DOHH2 (cell line): ENCODE measurements around the gene PCCB.

Experiments used
- H3F3A ChIP-seq: fragments of 200-600 bp; sonication (generic), shearing (Covaris generic); 2 replicates; pipeline ENCODE4 v1.6.0; 2016; ENCODE audit warnings: antibody characterized with exemption, mild to moderate bottlenecking; ENCODE audit not compliant: control insufficient read depth, insufficient read depth
- H3K27ac ChIP-seq: fragments of 200-600 bp; sonication (generic); 2 replicates; pipeline ENCODE4 v1.5.1; 2014; ENCODE audit warnings: low read depth, mild to moderate bottlenecking, low read length, moderate library complexity
- H3K27me3 ChIP-seq: fragments of 200-600 bp; sonication (generic); 2 replicates; pipeline ENCODE4 v1.6.1; 2014; ENCODE audit warnings: mild to moderate bottlenecking, low read length, mixed read lengths; ENCODE audit not compliant: control insufficient read depth
- H3K36me3 ChIP-seq: fragments of 200-600 bp; sonication (generic); 2 replicates; pipeline ENCODE4 v1.6.1; 2014; ENCODE audit warnings: mild to moderate bottlenecking, low read length, moderate library complexity, mixed read lengths; ENCODE audit not compliant: control insufficient read depth
- H3K4me1 ChIP-seq: fragments of 200-600 bp; sonication (generic); 2 replicates; pipeline ENCODE4 v1.6.1; 2014; ENCODE audit warnings: mild to moderate bottlenecking, low read length, mixed read lengths; ENCODE audit not compliant: control insufficient read depth
- H3K4me2 ChIP-seq: fragments of 200-600 bp; sonication (generic); 2 replicates; pipeline ENCODE4 v1.6.0; 2014; ENCODE audit warnings: mild to moderate bottlenecking, low read length, moderate library complexity
- H3K4me3 ChIP-seq: fragments of 200-600 bp; sonication (generic); 2 replicates; pipeline ENCODE4 v1.5.1; 2014; ENCODE audit warnings: mild to moderate bottlenecking, low read length, mixed read lengths
- H3K79me2 ChIP-seq: fragments of 200-600 bp; sonication (generic); 2 replicates; pipeline ENCODE4 v1.6.1; 2014; ENCODE audit warnings: mild to moderate bottlenecking, low read length, mixed read lengths; ENCODE audit not compliant: control insufficient read depth
- H3K9me2 ChIP-seq: fragments of 200-600 bp; sonication (generic); replicated peaks from 2 replicates; pipeline ENCODE4 v1.6.1; 2014; ENCODE audit warnings: mild to moderate bottlenecking, low read length, mixed read lengths; ENCODE audit not compliant: control insufficient read depth
- H3K9me3 ChIP-seq: fragments of 200-600 bp; sonication (generic); 2 replicates; pipeline ENCODE4 v1.6.1; 2014; ENCODE audit warnings: antibody characterized with exemption, low read length, mixed read lengths; ENCODE audit not compliant: control insufficient read depth, insufficient read depth
- H4K20me1 ChIP-seq: fragments of 200-600 bp; sonication (generic); 2 replicates; pipeline ENCODE4 v1.6.0; 2014; ENCODE audit warnings: low read depth, mild to moderate bottlenecking, antibody characterized with exemption, low read length, moderate library complexity; ENCODE audit not compliant: control insufficient read depth, insufficient read depth
- CTCF ChIP-seq: fragments of 200-600 bp; sonication (generic); IDR thresholded peaks from one replicate; pipeline ENCODE4 v1.5.1; 2014; ENCODE audit warnings: antibody characterized with exemption, mild to moderate bottlenecking, low read depth, low read length; ENCODE audit not compliant: poor library complexity, severe bottlenecking
- EZH2phosphoT487 ChIP-seq: fragments of 200-600 bp; sonication (generic); IDR thresholded peaks from 2 replicates; pipeline ENCODE4 v1.6.1; 2017; ENCODE audit warnings: borderline replicate concordance, mild to moderate bottlenecking, antibody characterized with exemption, low read length, moderate library complexity, mixed read lengths

The PCCB gene

GRCh38 chr3:136250903-136251460 lies 842 bp downstream of the PCCB start:
- peak overlapping the region; percentile 81 for H3K27ac ChIP-seq

GRCh38 chr3:136251511-136251910 lies 1.4 kb downstream of the PCCB start:
- no peaks in the 10 kb centered on the region for H4K20me1 ChIP-seq
- peak overlapping the region; percentile 87 for H3K4me2 ChIP-seq
- no peaks in the 10 kb centered on the region for H3K9me2 ChIP-seq
- H3K27ac ChIP-seq = peak overlapping the region; percentile 81; the same call in 1 of the 2 replicates
- peak overlapping the region; percentile 83 for H3K4me3 ChIP-seq
- peaks cover 32% of the 10 kb centered on the region for H3K4me1 ChIP-seq
- peaks cover 8% of the 10 kb centered on the region; the same call in 1 of the 2 replicates for H3F3A ChIP-seq
- no peaks in the 10 kb centered on the region for H3K27me3 ChIP-seq
- TF ChIP-seq CTCF = no peak
- TF ChIP-seq EZH2phosphoT487 = no peak
- peaks cover 10% of the 10 kb centered on the region for H3K36me3 ChIP-seq
- H3K9me3 ChIP-seq = no peaks in the 10 kb centered on the region
- peaks cover 32% of the 10 kb centered on the region for H3K79me2 ChIP-seq

More at GRCh38 chr3:136250903-136251460, 842 bp downstream of the PCCB start:
- H3K9me2 ChIP-seq = no peaks in the 10 kb centered on the region
- no peaks in the 10 kb centered on the region for H3K27me3 ChIP-seq
- TF ChIP-seq CTCF (no peak), EZH2phosphoT487 (no peak)
- H3F3A ChIP-seq = peaks cover 8% of the 10 kb centered on the region; the same call in 1 of the 2 replicates
- no peaks in the 10 kb centered on the region for H4K20me1 ChIP-seq
- no peaks in the 10 kb centered on the region for H3K9me3 ChIP-seq
- peak overlapping the region; percentile 83 for H3K4me3 ChIP-seq
- peaks cover 5% of the 10 kb centered on the region for H3K36me3 ChIP-seq
- peak overlapping the region; percentile 87 for H3K4me2 ChIP-seq
- peaks cover 32% of the 10 kb centered on the region for H3K79me2 ChIP-seq
- H3K4me1 ChIP-seq = peaks cover 38% of the 10 kb centered on the region

- Histone ChIP-seq H3K4me1 (peaks cover 14% of the 10 kb centered on the region), H3K79me2 (peaks cover 30% of the 10 kb centered on the region), H3K27me3 (no peaks in the 10 kb centered on the region), H3K9me2 (no peaks in the 10 kb centered on the region), H3K4me3 (no peak overlapping the region), H3K27ac (no peak overlapping the region), H3K36me3 (peaks cover 32% of the 10 kb centered on the region), H4K20me1 (no peaks in the 10 kb centered on the region), H3F3A (no peaks in the 10 kb centered on the region), H3K4me2 (no peak overlapping the region), H3K9me3 (no peaks in the 10 kb centered on the region)
- TF ChIP-seq EZH2phosphoT487 (no peak), CTCF (no peak)
Observed at GRCh38 chr3:136255672-136256406, 5.7 kb downstream of the PCCB start.
